PC-3 (cell line): ENCODE data around the gene CDH4.

Source experiments
- CTCF ChIP-seq: fragments of 300-600 bp; sonication (generic); conservative IDR thresholded peaks from 2 replicates; pipeline ENCODE4 v1.5.1; 2017; ENCODE audit warnings: antibody characterized with exemption, low read depth, mild to moderate bottlenecking, low read length
- EZH2 ChIP-seq: fragments of 300-600 bp; sonication (generic); IDR thresholded peaks from one replicate; pipeline ENCODE4 v1.6.1; 2017; ENCODE audit warnings: antibody characterized with exemption, mild to moderate bottlenecking, low read length; ENCODE audit not compliant: unreplicated experiment

GRCh38 chr20:61784801-61785566, 532.9 kb downstream of the CDH4 start:
- TF ChIP-seq CTCF (no peak), EZH2 (no peak)
